ENCODE data around the gene PCSK6.

The PCSK6 gene

DNA sequence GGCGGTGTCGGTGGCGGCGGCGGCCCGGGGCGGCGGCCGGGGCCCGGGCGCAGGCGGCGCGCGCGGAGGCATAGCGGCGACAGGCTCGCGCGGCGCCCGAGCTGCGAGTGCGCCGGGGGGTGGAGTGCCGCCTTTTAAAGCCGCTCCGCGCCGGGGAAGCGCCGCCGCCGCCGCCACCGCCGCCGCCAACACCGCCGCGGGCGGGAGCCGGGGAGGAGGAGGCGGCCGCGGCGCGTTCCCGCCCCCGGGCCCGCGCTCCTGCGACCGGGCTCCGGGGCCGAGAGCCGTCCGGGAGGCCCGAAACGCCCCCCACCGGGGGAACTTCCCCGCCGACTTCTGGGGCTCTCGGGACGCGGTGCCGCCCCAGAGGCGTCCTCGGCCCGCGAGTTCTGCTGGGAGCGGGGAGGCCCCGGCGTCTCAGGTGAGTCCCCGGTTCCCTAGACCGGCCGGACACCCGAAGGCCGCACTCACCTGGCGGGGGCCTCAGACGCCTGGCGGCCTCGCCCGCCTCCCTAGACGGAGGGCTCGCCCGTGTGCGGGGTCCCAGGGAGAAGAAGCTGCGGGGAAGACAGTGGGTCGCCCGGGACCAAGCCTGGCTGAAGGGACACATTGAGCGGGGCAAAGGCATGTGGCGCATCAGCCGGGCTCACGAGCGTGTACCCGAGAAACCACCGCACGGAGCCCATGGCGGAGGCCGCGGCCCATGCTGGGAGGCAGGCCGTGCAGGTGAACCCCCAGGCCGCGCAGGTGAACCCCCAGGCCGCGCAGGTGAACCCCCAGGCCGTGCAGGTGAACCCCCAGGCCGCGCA, at the start of gene PCSK6:
PCSK6 (minus strand) TSS at position 109 of the 809 bp plus-strand sequence; CDS start at position 72, 37 bp downstream.
- DNase-seq, result peak in 1 of 2 donors; percentile 40

DNA sequence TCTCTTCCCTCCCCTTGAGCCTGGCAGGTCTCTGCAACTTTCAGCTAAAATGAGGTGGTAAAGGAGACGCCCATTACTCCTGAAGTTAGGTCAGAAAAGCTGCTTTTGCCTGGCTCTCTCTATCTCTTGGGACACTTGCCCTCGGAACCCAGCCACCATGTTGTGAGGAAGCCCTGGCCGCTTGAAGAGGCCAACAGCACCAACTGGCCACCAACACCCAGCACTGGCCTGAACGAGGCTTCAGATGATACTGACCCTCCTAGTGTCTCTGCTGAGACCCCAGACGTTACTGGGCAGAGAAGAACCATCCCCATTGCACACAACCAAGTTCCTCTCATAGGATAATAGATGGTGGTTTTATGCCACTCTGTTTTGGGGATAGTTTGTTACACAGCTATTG, 49.5 kb upstream of the PCSK6 start:
- no peak for DNase-seq

DNA sequence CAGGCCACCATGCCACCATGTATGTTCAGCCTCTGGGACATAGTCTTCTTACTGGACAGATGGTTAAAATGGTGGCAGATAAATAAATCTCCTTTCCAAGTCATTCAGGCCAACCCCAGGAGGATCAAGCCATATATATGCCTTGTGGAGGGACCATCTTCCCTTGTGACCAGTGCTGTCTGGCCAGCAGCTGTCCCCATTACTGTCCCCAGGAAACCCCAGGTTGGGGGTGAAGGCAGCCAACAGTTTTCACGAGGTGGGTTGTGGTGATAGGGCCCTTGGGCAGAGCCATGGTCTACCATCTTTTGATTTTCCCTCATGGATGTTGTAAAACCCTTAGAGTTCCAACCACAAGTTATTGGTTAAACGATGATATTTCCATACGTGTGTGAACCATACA, 48.7 kb upstream of the PCSK6 start:
- DNase-seq, result no peak

DNA sequence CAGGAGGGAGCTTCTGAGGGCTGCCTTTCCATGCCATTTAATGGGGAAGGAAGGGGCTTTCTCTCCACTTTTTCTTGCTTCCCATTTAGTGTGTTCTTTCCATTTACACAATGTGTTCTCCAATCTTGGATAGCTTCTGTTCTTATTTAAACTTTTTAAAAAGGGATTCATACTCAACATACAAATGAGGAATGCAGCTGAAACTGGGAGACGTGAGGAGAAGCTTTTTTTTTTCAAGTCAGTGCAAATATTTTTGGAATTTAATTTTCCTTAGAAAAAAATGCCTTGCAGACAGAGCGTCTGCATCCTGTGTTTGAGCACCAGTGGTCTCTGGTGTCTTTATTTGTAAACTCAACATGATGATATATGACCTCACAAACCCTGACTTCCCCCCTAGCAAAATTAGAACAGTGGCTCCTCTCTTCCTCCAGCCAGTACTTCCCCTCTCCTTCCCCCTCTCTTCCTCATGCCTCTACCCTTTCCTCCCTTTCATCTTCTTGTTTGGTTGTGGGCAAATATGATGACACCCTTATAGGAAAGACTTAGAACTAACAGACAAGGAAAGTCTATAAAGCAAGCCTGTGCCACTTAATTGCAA, 48.1 kb upstream of the PCSK6 start:
- no peak for DNase-seq

DNA sequence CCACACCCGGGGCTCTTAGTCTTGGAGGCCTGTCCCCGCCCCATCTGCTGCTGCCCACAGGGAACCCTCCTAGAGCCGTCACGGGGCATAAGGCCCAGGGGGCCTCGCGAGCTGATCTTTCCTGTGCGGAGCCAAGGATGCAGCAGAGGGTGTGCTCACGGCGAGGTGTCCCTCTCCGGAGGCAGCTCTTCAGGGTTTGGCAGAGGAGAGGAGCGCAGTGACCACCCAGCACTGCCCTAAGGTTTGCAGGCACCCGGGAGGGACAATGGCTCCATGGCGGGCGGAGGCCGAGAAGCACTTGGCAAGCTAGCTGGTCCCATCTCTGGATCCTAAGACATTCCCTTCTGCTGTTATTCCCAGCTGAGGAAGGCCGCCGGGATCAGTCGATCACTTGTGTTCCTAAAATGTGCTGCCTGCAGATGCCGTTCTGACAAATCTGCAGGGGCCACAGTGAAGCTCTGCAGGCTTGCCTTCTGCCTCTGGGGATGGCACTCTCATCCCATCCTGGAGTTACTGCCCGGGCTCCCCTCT, 47.4 kb upstream of the PCSK6 start:
- DNase-seq, result no peak

DNA sequence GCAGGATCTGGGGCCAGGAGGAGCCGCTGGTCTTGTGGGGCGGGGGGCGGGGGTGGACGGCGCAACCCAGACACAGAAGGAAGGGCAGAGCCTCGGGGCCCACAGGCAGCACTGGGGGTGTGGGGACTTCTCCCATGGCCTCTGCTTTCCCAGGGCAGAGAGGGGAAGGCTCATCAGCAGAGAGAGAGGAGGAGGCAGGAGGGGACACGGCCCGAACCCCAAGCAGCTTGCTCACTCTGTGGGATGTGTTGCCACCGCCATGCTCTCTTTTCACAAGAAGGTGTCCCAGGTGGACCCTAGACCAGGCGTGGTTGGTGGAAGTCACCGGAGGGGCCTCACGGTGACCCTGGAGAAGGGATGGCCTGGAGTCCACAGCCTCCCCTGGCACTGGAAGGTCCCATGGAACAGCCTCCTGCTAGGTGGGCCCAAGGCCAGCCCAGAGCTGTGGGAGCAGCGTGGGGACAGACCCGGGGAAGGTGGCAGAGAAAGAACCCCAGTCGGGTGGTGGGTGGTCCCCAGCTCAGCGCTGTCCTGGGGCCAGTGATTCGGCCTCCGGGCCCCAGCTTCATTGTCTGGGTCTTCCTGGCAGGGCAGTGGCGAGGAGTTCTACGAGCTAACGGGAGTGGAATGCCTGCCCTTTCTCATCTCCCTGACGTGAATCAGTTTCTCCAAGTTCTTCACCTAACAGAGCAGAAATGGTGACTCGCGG, 46.8 kb upstream of the PCSK6 start:
- no peak for DNase-seq

DNA sequence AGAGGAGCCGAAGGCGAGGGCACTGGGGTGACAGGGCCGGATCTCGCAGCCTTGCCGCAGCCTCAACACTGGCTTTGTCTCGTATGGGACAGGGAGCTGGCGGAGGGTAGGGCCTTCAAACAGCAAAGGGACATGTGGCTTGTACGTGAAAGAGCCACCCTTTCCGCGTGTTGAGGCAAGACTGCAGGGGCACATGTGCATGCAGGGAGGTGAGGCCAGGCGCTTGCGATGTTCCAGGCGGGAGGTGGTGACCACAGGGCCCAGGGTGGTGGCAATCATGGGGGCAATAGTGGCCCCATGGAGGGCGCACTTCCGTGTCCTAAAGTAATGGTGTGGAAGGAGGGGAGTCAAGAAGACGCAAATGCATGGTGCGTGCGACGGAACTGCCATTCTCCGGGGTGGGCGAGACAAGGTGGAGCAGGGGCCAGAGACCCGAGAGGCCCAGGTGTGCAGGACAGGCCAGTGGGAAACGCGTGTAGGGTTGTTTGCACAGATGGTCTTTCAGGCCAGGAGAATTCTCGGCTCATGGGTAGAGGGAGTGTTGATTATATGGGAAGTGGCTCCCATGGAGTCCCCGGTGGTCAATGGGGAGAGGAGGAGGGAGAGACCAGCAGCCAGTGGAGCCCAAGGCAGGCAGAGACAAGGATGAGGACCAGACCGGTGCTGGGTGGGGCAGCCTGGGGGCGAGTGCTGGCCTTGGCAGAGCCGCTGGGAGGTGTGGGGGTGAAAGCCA, 45.8 kb upstream of the PCSK6 start:
- no peak for DNase-seq

DNA sequence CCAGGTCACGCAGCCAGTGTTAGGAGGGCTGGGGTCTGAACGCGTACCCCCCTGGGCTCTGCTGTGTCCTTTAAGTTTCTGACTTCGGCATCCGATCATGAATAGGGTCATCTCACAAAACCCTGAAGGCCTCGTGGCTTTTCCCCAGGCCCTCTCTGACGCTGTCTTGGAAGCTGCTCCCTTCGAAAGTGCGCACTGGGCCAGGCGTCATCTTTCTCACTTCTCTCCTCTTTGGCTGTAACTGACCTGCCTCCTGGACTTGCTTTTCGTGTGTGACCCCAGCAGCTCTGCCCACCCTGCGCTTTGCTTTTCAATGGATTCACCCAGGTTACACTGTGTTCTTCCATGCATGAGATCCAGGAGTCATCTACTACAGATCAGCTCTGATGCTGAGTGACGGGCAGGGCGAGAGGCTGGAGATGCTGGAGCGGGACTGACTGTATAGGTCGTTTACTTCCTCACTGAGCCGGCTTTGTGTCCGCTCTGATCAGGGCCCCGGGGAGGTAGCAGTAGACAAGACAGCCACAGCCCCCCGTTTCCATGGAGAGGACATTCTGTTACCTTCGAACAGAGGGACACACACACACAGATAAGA, 45.0 kb upstream of the PCSK6 start:
- no peak for DNase-seq

DNA sequence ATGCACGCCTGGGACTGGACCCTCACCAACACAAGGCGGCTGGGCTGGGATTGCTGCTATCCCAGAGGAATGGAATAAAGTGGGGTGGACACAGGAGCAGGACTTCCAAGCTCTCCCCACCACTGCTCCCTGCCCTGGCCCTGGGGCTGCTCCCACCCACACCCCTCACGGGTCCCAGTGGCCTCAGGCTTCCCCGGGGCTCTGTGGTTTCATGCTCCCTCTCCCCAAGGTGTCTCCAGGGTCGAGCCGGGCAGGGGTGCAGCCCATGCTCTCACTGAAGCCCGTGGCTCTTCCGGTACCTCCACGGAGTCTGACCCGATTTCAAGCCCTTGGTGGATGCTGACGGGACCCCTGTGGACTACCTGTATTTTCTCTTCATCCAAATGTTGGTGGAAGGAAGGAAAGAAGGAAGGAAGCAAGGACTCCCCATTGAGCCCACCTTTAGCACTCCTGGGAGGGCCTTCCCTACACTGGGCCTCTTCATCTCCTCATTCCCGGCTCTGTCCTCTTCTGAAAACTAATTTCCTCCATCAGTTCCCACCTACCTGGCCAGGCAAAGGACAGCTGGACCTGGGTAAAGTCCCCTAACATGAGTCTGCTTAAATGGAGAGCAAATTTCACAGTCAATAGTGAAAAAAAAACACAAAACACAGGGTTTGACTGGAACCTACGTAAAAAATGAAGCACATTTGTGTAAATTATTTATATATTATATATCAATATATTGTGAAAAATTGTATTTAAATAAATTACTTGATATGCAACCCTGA, 44.0 kb upstream of the PCSK6 start:
- no peak for DNase-seq

DNA sequence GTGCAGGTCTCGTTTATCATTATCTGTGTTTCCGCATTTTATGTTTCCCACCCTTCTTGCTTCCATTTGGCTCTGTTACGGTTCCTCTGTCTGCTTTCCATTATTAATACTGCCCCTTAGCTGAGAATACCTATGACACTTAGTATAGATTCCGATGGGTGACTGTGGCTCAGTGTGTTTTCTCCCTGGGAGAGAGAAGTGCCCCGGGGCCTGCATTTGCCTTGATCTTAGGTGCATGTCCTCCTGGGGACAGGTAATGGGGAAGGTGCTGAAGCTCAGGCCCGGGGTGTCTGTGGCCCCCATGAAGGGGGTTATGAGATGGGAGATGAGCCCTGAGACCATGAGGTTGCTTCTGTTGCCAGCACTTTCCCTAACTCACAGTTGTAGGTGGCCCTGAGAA, 43.4 kb upstream of the PCSK6 start:
- DNase-seq, result no peak

DNA sequence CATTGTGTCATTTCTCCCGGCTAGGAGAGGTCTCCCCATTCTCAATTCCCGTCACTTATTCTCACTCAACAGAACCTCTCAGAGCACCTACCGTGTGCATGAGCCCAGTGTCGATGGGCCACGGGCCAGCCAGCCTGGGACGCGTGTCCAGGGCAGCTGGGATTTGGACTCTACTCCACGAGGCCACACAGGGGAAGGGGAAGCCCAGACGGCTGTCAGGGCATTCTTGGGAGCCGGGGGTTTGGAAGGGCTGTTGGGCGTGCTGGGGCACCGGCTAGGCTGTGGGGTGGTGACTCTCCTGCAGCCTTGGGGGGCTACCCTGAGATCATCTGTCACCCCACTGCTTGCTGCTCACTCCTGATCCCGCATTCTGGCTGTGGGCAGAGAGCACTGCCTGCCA, 41.7 kb upstream of the PCSK6 start:
- DNase-seq, result no peak

DNA sequence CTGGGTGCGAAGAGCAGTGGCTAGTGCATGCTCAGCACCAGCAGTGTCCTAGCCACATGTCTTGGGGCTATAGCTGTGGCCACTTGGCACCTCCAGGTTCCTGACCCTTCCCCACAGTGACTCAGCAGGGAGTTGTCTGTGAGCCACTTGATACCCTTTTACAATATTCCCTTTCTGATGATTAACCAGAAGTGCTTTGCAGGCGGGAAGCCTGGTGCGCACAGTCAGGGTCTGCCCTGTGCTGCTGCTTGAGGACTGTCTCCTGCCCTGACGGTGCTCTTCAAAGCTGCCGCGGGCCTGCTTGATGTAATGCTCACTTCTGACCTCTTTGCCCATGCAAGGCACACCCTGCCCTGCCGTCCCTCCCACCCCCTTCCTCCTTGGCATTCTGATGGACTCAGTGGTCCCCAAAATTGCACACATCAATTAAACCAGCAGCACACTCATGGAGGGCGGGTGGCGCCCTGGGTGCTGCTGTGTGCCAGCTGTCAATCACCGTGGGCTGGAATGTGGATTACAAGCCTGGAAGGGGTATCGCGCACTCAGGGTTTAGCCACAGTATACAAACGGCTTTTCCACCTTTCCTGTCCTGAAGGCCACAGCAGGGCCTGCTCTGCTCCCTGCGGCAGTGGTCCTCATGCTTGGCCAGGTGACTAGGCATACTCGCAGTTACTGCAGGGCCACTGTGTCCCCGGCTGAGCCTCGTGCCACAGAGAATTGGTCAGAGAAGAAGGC, 40.9 kb upstream of the PCSK6 start:
- DNase-seq, result no peak

DNA sequence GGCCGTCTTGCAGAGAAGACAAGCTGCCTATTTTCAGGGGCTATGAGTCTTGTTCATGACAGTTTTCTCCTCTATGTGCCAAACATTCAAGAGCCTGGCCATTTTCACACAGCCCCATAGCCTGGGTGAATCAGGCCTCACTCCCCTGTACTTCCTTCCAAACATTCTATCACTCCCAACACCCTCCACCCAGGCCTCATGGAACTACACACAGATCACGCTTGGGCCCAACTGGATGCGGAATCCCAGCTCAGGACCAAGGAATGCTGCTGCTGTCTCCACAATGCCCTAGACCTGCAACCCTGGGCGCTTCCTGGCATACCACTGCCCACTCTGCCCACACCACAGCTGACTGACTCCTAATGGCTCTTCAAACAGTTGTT, 39.4 kb upstream of the PCSK6 start:
- DNase-seq, result no peak

DNA sequence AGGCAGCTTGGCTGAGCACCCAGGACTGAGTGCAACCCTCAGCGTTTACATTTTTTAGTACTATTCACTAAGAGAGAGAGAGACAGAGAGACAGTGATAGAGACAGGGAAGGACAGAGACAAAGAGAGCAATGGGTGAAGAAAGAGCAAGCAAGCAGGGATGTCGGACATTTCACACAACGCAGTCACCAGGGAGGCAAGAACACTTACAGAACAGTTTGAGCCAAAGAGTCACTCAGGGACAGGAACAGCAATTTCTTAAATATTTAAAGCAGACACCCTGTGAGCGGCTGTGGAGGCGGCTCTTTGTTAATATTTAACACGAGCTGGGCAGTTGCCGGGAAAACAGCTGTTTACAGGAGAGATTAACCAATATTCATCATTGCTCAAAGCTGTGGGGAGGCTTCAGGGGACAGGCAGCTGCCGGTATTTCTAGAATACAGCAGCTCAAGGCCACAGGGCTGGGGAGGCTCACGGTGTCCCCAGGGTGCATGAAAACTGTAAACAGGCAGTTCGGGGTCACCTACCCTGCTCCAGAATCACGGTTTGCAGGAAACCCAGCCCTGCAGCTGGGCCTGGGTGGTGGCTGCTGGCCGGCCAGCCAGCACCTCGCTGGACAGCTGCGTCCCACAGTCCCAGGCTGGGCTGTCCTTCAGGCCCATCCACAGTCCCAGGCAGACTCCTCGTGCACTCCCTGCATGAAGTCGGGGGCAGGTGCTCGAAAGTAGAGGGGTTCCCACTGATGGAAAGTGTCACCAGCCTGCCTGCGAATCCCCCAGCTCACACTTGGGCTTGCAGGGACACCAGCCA, 38.8 kb upstream of the PCSK6 start:
- no peak for DNase-seq

DNA sequence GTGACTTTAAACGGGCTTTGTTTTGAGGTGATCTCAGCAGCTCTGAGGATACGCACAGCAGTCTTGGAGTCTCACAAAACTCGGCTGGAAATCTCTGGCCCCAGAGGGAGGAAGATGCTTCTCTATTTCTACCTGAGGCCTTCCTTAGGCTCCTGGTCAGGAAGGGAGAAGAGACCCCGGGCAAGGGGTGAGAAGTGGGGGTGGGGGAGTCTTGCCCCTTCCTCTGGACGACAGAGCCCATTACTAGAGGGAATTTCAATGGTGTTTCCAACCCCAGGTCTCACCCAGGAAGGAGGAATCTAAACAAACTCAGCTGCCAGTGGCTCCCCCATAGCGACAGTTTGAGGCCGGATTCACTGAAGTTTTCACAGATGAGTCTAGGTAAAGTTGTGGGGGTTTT, 37.4 kb upstream of the PCSK6 start:
- no peak for DNase-seq

DNA sequence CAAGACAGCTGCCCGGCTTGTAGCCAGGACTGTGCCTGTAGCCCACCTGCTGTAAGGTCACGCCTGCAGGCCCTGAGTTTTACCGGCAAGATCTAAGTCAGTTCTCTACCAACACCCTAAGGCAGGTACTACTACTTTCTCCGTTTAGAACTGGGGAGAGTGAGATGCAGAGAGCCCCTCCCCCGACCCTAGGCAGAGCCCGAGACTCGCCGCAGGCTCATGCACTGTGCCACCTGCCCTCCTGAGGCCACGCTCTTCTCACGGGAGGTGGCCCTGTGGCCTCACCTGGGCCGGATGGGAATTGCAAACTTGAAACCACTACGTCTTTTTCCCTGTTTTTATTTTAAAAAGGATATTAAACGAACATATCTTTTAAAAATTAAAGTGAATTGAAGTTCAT, 36.9 kb upstream of the PCSK6 start:
- DNase-seq, result no peak

DNA sequence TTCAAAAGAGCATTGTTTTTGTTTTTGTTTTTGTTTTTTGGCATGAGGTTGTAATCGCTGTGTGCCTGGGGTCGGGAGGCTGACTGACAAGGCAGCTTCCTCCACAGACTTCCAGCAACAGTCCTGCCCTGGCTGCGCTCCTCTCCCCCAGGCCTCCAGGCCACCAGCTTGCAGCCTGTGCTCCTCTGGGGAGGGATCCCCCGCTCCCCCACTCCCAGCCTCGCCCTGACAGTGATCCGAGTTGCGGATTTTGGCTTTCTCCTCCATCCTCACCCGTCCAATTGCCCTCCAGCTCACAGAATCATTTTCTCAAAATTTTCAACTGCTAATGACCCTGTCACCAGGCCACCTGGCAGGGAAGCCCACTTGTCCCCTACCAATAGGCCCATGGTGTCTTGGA, 36.5 kb upstream of the PCSK6 start:
- DNase-seq, result no peak

DNA sequence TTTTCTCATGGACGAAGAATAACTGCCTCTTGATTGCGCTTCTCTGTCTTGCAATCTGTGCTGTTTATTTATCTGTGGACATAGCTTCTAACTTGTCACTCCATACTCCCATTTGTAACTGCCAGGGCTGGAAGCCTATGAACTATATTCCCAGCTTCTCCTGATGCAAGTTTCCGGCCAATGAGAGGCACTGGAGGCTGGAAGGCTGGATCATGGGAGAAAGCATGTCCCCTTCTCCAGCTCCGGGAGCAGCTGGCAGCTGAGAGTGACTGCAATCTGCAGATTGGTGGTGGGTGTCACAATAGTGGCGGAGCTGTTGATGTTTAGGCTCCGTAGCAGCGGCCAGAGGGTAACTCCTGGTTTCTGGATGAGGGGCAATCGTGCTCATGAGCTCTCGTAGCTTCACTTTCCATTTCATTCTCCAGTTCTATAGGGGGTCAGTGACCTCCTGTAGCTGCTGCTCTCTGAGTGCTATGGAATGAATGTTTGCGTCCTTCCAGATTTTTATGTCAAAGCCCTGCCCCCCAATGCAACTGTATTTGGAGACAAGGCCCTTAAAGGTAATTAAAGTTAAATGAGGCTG, 35.7 kb upstream of the PCSK6 start:
- no peak for DNase-seq

DNA sequence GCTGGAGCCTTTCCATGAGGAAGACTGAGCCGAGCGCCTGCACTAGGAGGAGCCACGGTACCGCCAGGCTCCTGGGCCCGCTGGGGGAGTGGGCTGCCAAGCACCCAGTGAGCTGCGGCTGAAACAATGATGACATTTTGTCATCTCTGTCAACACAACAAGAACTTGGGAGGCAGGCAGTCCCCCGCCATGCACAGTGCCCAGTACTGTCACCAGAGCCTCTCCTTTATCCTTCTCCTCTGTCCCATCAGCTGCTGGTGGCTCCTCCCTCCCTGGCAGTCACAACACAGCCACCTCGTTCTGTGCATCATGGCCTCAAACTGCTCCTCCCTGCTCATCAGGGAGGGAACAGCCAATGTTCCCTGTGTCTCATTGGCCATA, 34.0 kb upstream of the PCSK6 start:
- DNase-seq, result peak; percentile 83 to 85

Data from hippocampal formation (tissue), 2 donors.